Upper lobe of right lung (tissue), 1 donor: ENCODE data around the gene DPP9. TPM values are rescaled to one million over a fixed set of nuclear protein-coding genes. Genes with fewer than 3 reads are reported as not detected.

Source experiments
- ATAC-seq: fragments of 200-7000 bp; cut with Tn5 transposase; one replicate; pipeline ENCODE4 v1.9.1; 2020; ENCODE audit warnings: mild to moderate bottlenecking, moderate library complexity
- DNase-seq: peaks from one replicate; pipeline ENCODE4 v3.0.0-alpha.2; 2020
- H3K27ac ChIP-seq: fragments of 200-600 bp; one replicate; pipeline ENCODE4 v1.8.0; 2022
- H3K27me3 ChIP-seq: fragments of 200-600 bp; one replicate; pipeline ENCODE4 v1.8.0; 2022; ENCODE audit warnings: mild to moderate bottlenecking
- H3K36me3 ChIP-seq: fragments of 200-600 bp; one replicate; pipeline ENCODE4 v1.8.0; 2022
- H3K4me1 ChIP-seq: fragments of 200-600 bp; one replicate; pipeline ENCODE4 v1.8.0; 2022
- H3K4me3 ChIP-seq: fragments of 200-600 bp; one replicate; pipeline ENCODE4 v1.8.0; 2022; ENCODE audit warnings: mild to moderate bottlenecking
- H3K9me3 ChIP-seq: fragments of 200-600 bp; one replicate; pipeline ENCODE4 v1.8.0; 2022
- CTCF ChIP-seq: fragments of 200-600 bp; IDR thresholded peaks from one replicate; pipeline ENCODE4 v1.8.0; 2022; ENCODE audit warnings: antibody characterized with exemption
- intact Hi-C: fragments of 100-400 bp; cut with DNase I; formaldehyde crosslinking; loops from one replicate; pipeline ENCODE4 v1.11.0; 2022
- total RNA-seq: library from RNA; stranded (reverse); fragmentation: NEBNext Ultra II Directional; extraction: Animal tissue kit (Norgen Biotek cat#: 25700); gene quantifications from one replicate; pipeline ENCODE4 v1.2.1, GENCODE V29; 2021
- donor health status: DM: no; HTN: yes; CAD: no; lungs with severe emphysema.

Gene DPP9
- total RNA-seq, 1 donor from 2014 or later = 75.8 TPM

DNA sequence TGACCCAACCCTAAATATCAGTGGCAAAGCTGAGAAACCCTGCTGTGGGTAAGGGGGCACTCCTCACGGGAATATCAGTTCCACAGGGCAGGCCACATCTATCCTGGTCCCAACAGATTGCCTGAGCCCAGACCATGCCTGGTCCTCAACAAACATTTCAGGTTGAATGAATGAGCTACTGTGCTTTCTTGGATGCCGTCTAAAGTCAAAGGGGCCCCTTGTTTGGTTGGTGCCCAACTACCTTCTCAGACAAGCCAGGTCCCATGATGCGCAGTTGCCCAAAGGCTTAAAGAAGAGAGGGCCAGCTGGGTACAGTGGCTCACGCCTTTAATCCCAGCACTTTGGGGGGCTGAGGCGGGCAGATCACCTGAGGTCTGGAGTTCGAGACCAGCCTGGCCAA is 2.4 kb downstream of the DPP9 start:
- H3K4me1 ChIP-seq = peaks cover 36% of the 10 kb centered on the region
- ATAC-seq (no peak), DNase-seq (no peak)
- intact Hi-C loops = no loop called here
- no peaks in the 10 kb centered on the region for H3K27me3 ChIP-seq
- no peaks in the 10 kb centered on the region for H3K9me3 ChIP-seq
- peaks cover 43% of the 10 kb centered on the region for H3K36me3 ChIP-seq
- H3K4me3 ChIP-seq = no peak overlapping the region
- H3K27ac ChIP-seq = no peak overlapping the region
- TF ChIP-seq CTCF = no peak

GRCh38 chr19:4720037-4720700 is 3.5 kb downstream of the DPP9 start:
- ATAC-seq (no peak), DNase-seq (no peak)
- Histone ChIP-seq H3K27me3 (no peaks in the 10 kb centered on the region), H3K4me1 (peaks cover 39% of the 10 kb centered on the region), H3K27ac (no peak overlapping the region), H3K4me3 (no peak overlapping the region), H3K9me3 (no peaks in the 10 kb centered on the region), H3K36me3 (peaks cover 53% of the 10 kb centered on the region)
- TF ChIP-seq CTCF = no peak
- intact Hi-C loops = no loop called here

GRCh38 chr19:4719499-4719866 is 4.2 kb downstream of the DPP9 start:
- no peaks in the 10 kb centered on the region for H3K9me3 ChIP-seq
- peaks cover 39% of the 10 kb centered on the region for H3K4me1 ChIP-seq
- TF ChIP-seq CTCF = no peak
- peaks cover 59% of the 10 kb centered on the region for H3K36me3 ChIP-seq
- no peak overlapping the region for H3K4me3 ChIP-seq
- intact Hi-C loops = no loop called here
- H3K27me3 ChIP-seq = no peaks in the 10 kb centered on the region
- ATAC-seq (no peak), DNase-seq (no peak)
- H3K27ac ChIP-seq = no peak overlapping the region

DNA sequence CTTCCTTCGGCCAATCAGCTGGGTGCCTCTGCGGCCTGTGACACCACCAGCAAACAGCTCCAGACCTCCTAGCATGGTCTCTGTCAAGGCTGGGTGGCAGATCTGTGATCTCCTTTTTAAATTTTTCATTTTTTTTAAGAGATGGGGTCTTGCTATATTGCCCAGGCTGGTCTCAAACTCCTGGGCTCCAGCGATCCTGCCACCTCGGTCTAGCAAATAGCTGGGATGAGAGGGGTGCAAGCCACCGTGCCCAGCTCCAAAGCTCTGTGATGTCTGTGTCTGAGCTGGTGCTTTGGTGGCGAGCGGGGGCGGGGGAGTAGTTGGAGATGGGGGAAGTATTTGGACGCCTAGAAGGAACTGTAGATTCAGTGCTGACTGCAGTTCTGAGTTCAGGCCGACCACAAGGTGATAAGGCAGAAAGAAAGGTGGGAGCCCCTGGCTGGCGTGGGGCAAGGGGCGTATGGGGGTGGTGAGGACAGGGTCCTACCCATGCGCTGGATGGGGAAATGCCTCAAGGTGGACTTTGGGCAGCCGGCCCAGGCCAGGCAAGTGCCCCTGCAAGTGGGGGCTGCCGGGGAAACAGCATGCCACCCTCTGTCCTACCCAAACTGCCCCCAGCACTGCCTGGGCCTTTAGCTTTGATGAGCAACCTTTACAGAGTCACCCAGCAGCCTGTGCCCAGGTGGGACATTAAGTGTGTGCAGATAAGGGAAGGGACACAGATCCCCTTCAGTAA is 5.5 kb downstream of the DPP9 start:
- DNase-seq = no peak
- H3K36me3 ChIP-seq = peaks cover 72% of the 10 kb centered on the region
- peak overlapping the region; percentile 18 for H3K27ac ChIP-seq
- H3K9me3 ChIP-seq = no peaks in the 10 kb centered on the region
- no peak for TF ChIP-seq CTCF
- H3K4me3 ChIP-seq = no peak overlapping the region
- intact Hi-C loops = no loop called here
- ATAC-seq = no peak
- no peaks in the 10 kb centered on the region for H3K27me3 ChIP-seq
- H3K4me1 ChIP-seq = peaks cover 53% of the 10 kb centered on the region

- ATAC-seq (peak; percentile 74), DNase-seq (peak; percentile 82)
- H3K4me3 ChIP-seq = peak overlapping the region; percentile 27
- intact Hi-C loops = no loop called here
- peaks cover 80% of the 10 kb centered on the region for H3K36me3 ChIP-seq
- H3K4me1 ChIP-seq = peaks cover 50% of the 10 kb centered on the region
- no peaks in the 10 kb centered on the region for H3K27me3 ChIP-seq
- TF ChIP-seq CTCF = no peak
- no peaks in the 10 kb centered on the region for H3K9me3 ChIP-seq
- H3K27ac ChIP-seq = peak overlapping the region; percentile 37
Observed at GRCh38 chr19:4717191-4717965, 6.3 kb downstream of the DPP9 start.
